Measurements from ENCODE around the gene CNNM3. TPM values are rescaled to one million over a fixed set of nuclear protein-coding genes. Genes with fewer than 3 reads are reported as not detected.

CNNM3 gene
- 9.1 and 13.5 TPM in 2 replicates for total RNA-seq (2014; rRNA removed; shearing (Covaris generic))
- total RNA-seq (2022) = 18.2 and 18.6 TPM in 2 replicates
- percentile 56 among the genes with signal in this experiment for Bru-seq, nascent RNA
- percentile 65 among the genes with signal in this experiment for BruChase-seq, experiment 1, labeled RNA remaining after a 6-hour chase
- BruChase-seq, experiment 2, labeled RNA remaining after a 2-hour chase = percentile 68 among the genes with signal in this experiment
- long read RNA-seq, transcript CNNM3-201 (8 exons, 3,447 nt) = major isoform, 8 of 38 reads
- long read RNA-seq, partial matches to known transcripts = 0 of 38 reads
- long read RNA-seq, other reads (novel, unspliced or antisense) = 30 of 38 reads

GRCh38 chr2:96816127-96816835 is at the start of gene CNNM3:
CNNM3 (plus strand) TSS chr2:96816268; CDS start chr2:96816278, 10 bp downstream.
- Histone ChIP-seq H2AFZ (ENCODE audit: low read length) (peak within 1 kb of the TSS; percentile 94), H3K4me1 (ENCODE audit: insufficient read depth, low read length, poor library complexity, severe bottlenecking) (peaks cover 46% of the 10 kb centered on the region), H3K4me3 (ENCODE audit: low read depth, low read length, poor library complexity, severe bottlenecking) (peak within 1 kb of the TSS; percentile 90), H4K20me1 (ENCODE audit: insufficient read depth, low read length) (peaks cover 16% of the 10 kb centered on the region), H3K9me3 (ENCODE audit: low read length) (no peaks in the 10 kb centered on the region), H3K36me3 (ENCODE audit: insufficient read depth, low read length) (peaks cover 19% of the 10 kb centered on the region; the same call in 1 of the 2 replicates), H3K9me2 (ENCODE audit: insufficient read depth, low read length) (no peaks in the 10 kb centered on the region), H3K4me2 (ENCODE audit: low read length) (peak within 1 kb of the TSS; percentile 95), H3K79me2 (ENCODE audit: insufficient read depth, low read depth, low read length) (peaks cover 19% of the 10 kb centered on the region; the same call in 1 of the 2 replicates), H3K27ac (ENCODE audit: low read depth, low read length, poor library complexity, severe bottlenecking) (peak within 1 kb of the TSS; percentile 58)
- ChIA-PET POLR2A (interaction anchor here (0.6 to 2.1 kb wide), 3 partner anchors 14 to 49 kb away, joined by 3 to 12 read pairs (median 4); no protein-coding TSS in a partner anchor), CTCF (ENCODE audit: unreplicated experiment) (interaction anchor here (0.6 to 1.8 kb wide), 3 partner anchors 10 to 33 kb away, joined by 3 to 5 read pairs (median 4); no protein-coding TSS in a partner anchor)
- TF ChIP-seq CTCF (conservative IDR thresholded peaks at IDR 0.05; ENCODE audit: low read length) = peak; percentile 61
- no peak for TF ChIP-seq EZH2phosphoT487 (IDR thresholded peaks at IDR 0.05; ENCODE audit: borderline replicate concordance, low read depth, low read length)
- intact Hi-C loops (cut with micrococcal nuclease; ENCODE audit: unreplicated experiment) = loop anchor here (2.0 to 5.0 kb wide), 3 partner anchors 41 to 296 kb away; partner anchors contain the start of genes ANKRD36 and CNNM4
- DNase-seq (ENCODE audit: low spot score) = peak; percentile 94
- BruUV-seq (replicated peaks) = no TSS peak

- no TSS peak for BruUV-seq (replicated peaks)
- TF ChIP-seq EZH2phosphoT487 (IDR thresholded peaks at IDR 0.05; ENCODE audit: borderline replicate concordance, low read depth, low read length) (no peak), CTCF (conservative IDR thresholded peaks at IDR 0.05; ENCODE audit: low read length) (no peak)
- Histone ChIP-seq H2AFZ (ENCODE audit: low read length) (no peak overlapping the region; the same call in 1 of the 2 replicates), H3K4me2 (ENCODE audit: low read length) (peak overlapping the region; percentile 59), H3K79me2 (ENCODE audit: insufficient read depth, low read depth, low read length) (peaks cover 25% of the 10 kb centered on the region; the same call in 1 of the 2 replicates), H4K20me1 (ENCODE audit: insufficient read depth, low read length) (peaks cover 6% of the 10 kb centered on the region; the same call in 1 of the 2 replicates), H3K36me3 (ENCODE audit: insufficient read depth, low read length) (no peaks in the 10 kb centered on the region), H3K4me1 (ENCODE audit: insufficient read depth, low read length, poor library complexity, severe bottlenecking) (peaks cover 65% of the 10 kb centered on the region), H3K9me2 (ENCODE audit: insufficient read depth, low read length) (no peaks in the 10 kb centered on the region), H3K9me3 (ENCODE audit: low read length) (no peaks in the 10 kb centered on the region), H3K4me3 (ENCODE audit: low read depth, low read length, poor library complexity, severe bottlenecking) (peak overlapping the region; percentile 41), H3K27ac (ENCODE audit: low read depth, low read length, poor library complexity, severe bottlenecking) (peak overlapping the region; percentile 68)
- POLR2A ChIA-PET = interaction anchor here (0.6 to 2.4 kb wide), 6 partner anchors 14 to 526 kb away, joined by 3 to 6 read pairs (median 3); partner anchors contain the start of gene CNNM3
- intact Hi-C loops (cut with micrococcal nuclease; ENCODE audit: unreplicated experiment) = no loop called here
- CTCF ChIA-PET (ENCODE audit: unreplicated experiment) = interaction anchor here (1.5 kb wide), 1 partner anchor 90 kb away, joined by 5 read pairs; the partner anchor contains the start of gene ANKRD39
- no peak for DNase-seq (ENCODE audit: low spot score)
Measured at GRCh38 chr2:96767135-96767871, 48.8 kb upstream of the CNNM3 start.
